GM19043 (cell line): ENCODE data around the gene GALM.
A peak's percentile ranks its signal among the peaks of the same experiment; 100 is the strongest.
"Not testable (repeated sequence)": the region's sequence is repeated elsewhere in the genome, so short reads cannot be mapped to it uniquely, and the experiment has no call there.

Experiments used
- ATAC-seq: cut with Tn5 transposase; IDR thresholded peaks from one replicate; pipeline ENCODE4 v1.9.1; 2021; ENCODE audit warnings: low read depth; ENCODE audit not compliant: unreplicated experiment

GALM gene

DNA sequence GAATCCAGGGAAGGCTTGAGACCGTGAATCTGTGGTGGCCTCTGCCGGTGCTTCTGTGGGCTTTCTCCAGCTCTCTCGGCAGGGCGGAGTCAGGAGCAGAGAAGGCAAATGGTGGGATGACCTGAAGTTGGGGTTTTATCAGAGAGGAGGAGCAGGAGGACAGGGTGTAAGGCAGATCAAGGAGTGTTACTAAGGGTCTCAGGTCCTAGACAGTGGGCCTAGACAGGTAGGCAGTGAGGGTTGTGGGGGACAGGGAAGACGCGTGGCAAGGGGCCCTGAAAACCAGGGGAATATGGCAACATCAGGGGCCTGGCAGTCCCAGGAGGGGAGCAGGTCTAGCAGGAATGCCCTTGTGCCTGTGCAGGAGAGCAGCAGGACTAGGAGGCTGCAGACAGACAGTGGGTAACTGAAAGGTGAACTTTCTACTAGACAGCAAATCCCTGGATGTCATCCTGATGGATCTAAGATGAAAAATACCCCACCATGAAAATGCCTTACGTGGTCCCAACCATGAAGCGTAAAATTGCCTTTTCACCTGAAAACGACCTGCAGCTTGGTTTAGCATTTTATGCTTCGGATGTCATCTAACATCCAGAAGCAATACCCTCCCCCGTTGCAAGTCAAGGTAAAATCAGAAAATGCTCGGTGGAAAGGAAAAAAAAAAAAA, 43.1 kb downstream of the GALM start:
- ATAC-seq, result no peak

DNA sequence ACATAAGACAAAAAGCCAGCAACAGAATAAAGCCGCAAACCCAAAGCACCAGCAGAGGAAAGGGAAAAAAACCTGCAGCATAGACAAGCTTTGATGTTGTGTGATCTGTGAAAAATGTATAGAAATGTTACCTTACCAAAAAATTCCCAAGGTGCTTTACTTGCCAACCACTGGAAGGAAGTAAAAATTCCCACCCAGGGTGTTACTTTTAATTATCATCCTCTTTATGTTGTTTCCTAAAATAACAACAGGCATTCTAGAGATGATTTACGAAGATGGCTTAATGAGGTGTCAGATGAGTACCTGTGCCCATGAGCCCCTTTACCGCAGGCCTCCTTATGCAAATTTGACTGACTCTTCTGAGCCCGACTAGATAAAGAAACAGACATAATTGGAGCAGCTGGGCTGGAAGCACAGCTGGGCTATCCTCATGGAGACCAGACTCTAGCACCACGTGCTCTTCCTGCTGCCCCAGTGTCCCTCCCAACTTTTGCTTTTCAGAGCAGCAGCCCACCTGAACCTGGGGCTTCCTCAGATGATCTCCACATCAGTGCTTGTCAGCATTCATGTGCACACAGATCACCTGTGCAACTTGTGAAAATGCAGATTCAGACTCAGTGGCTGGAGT, 43.8 kb downstream of the GALM start:
- peak; percentile 59 for ATAC-seq

DNA sequence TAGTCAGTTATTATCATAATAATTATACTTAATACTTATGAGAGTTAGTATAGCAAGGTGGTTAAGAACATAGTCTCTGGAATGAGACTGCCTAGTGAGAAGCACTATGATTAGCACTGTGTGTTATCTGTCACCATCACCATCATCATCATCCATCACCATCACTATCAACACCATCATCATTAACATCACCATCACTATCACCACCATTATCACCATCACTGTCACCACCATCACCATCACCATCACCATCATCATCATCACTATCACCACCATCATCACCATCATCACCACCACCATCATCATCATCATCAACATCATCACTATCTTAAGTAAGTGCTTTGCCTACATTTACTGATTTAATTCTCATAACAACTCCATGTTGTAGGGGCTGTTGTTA, 45.6 kb downstream of the GALM start:
- ATAC-seq, result no peak

DNA sequence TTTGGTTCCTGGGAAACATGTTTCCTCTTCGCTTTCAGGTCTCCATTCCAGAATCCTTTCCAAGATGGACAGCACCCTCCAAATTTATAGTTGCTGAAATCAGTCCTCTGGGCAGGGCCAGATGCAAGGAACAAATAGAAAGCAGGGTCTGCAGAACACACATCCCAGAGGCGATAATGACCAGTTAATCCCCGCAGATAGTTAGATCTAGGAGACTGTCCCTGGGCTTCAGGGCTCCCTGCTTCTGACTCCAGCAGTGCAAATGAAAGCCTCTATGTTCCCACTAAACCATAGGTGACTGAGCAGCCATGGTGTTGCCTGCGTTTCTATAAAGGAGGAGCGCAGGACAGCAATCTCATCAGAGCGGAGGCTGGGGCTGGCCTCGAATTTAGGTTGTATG, 46.5 kb downstream of the GALM start:
- no peak for ATAC-seq

DNA sequence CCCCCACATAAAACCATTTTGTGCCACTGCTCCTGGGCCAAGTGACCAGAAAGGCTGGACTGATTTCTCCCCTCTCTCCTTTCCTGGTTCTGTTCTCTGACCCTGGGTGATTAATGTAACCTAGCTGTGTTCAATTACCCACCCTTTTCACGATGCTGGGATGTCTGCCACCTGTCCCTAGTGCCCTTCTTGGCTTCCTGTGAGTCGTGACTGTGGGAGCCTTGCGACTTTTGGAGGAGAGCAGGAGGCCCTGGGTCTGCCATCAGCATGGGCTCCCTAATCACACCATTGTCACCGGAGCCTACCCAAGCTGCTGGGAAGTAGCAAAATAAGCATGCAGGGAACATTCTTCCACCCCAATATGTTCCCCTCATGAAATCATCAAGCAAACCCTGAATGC, 47.0 kb downstream of the GALM start:
- no peak for ATAC-seq

DNA sequence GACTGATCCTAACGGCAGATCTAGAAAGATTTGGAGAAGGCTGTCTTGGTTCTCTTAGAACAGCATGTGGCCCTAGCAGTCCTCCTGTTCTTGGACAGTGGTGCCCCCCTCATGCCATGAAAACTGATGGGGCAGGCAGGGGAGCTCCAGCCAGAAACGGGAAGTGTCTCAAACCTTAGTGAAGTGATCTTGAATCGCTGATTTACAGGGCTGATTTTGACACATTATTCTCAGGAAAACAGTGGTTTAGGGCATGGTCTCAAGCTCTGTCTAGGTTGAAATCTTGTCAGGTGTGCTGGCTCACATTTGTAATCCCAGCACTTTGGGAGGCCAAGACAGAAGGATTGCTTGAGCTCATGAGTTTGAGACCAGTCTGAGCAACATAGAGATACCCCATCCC, 47.4 kb downstream of the GALM start:
- no peak for ATAC-seq

DNA sequence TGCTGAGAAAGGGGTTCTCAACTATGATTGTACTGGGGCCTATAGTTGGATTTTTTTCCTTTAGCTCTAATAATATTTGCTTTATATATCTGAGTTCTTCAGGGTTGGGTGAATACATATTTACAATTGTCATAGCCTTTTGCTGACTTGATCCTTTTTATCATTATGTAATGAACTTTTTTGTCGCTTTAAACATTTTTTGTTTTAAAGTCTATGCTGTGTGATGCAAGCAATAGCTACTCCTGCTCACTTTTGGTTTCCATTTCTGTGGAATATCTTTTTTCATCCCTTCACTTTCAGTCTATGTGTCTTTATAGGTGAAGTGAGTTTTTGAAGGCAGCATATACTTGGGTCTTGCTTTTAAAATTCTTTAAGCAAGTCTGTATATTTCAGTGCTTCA, 49.0 kb downstream of the GALM start:
- ATAC-seq, result not testable (repeated sequence)

DNA sequence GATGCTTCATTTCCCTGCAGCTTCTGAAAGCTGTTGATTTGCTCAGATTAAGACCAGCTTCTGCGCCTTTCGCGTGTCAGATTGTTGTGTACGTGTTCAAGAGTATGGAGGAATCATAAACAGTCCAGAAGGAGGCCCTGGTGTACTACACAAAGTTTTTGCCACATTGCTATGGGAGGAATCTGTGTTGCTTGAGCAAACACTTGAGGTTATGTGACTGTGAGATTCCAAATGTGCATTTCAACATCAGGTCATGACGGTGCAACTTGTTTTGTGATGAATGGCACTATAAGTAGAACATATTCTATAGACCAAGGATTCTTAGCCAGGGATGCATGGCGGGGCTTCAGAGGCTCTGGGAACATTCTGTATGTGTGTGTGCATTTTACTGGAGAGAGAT, 50.3 kb downstream of the GALM start:
- no peak for ATAC-seq

DNA sequence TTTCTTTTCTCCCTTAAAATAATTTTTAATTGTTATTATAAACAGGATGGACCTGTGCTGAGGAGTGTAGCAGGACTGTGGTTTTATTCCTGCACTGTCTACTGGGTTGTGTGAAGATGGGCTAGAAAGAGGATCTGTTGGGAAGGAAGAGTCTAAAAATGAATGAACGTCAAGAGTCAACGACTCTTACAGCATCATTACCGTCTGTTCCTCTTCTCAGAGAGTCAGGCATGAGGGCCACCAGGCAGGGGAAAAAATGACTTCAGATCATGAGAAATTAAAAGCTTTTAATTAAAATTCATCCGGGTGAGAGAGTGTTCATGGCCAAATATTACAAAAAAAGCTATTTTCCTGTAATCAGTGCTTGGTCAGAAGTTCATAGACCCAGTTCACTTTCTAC, 52.7 kb downstream of the GALM start:
- no peak for ATAC-seq

DNA sequence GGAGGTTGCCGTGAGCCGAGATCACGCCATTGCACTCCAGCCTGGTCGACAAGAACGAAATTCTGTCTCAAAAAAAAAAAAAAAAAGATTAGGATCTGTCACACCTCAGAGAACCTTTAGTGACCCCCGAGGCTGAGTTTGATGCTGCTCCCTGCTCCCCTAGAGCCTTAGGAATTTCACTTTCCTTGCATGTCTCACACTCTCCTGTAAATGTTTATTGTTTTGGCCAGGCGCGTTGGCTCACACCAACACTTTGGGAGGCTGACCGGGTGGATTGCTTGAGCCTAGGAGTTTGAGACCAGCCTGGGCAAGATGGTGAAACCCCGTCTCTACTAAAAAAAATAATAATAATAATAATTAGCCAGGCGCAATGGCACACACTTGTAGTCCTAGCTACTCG, 53.8 kb downstream of the GALM start:
- no peak for ATAC-seq

DNA sequence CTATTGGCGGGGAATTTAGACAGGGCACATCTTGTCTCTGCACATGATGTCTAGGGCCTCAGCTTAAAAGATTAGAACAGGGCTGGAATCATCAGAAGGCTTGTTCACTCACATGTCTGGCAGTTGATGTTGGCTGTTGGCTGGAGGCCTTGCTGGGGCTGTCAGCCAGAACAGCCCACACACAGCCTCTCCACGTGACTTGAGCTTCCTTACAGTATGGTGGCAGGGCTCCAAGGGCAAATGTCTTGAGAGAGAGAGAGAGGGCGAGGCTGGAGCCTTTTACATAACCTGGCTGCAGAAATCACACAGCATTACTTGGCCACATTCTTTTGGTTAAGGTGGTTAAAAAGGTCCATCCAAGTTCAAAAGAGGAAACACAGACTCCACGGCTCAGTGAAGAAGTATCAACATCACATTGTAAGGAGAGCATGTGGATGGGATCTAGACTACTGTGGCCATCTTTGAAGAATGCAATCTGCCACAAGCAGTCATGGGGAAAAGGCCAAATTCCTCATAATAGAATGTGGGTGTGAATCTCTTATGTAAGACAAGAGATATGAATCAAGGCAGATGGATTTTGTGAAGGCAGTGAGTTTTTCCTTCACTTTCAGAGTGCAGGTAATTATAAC, 54.8 kb downstream of the GALM start:
- no peak for ATAC-seq

DNA sequence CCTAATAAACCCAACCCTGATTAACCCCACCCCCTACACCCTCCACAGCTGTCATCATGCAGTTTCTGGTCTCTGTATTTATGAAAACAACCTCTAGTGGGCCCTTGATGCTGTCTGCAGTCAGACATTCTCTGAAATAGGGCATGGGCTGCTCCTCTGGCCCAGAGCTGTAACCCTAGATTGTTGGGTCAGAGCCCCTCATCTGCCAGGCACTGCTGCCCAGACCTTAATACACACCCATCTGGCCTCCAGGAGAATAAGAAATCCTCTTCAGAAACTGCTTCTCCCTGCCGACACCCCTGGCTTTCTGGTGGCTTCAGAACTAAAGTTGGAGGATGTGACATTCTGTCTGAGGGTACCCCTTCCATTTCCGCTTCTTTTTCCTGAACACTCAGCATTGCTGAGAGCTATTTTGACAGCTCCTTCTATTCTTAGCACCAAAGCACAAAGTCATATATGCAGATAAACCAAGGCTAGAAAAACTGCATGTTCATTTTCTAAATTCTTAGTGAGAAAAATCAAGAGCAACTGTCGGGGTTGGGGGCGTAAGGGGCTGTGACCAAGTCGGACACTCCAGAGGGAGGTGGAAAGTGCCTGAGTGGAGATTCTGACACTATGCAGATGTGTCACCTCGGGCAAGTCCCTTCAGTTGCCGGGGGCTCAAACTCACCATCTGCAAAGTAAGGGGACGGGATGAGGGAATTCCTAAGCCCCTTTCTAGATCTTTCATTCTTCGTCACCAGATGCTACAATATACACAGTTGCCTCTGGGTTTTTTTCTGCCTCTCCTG, 56.6 kb downstream of the GALM start:
- ATAC-seq, result peak; percentile 36

DNA sequence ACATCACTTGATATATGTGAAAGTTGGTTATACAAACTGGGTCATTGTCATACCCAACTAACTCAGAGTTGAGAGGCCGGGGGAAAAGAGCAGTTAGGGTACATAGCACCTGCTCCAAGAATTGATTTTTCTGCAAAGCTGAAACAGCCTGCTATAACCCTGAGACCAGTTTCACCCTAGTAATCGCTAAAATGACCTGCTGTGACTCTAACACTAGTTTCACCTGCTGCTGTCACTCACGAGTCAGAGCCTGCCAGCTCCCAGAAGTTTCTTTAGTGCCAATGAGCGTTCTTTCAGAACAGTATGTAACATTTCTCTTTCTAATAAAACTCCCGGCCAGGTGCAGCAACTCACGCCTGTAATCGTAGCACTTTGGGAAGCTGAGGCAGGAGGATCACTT, 57.3 kb downstream of the GALM start:
- peak; percentile 48 for ATAC-seq

DNA sequence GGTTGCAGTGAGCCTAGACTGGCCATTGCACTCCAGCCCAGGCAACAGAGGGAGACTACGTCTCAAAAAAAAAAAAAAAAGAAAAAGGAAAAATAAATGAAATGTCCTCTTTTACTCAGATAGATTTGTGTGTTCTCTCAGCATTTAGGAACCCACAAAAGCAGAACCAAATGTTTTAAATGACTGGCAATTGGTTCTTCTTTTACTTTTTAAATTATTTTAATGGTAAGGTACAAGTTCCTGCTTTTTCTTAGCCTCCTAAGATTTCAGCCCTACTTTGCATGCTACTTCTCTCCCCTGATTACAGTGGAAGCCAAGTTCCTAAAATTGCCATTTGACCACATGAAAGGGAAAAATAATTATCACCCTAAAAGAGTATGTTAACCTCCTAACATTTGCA, 61.7 kb downstream of the GALM start:
- ATAC-seq, result no peak

DNA sequence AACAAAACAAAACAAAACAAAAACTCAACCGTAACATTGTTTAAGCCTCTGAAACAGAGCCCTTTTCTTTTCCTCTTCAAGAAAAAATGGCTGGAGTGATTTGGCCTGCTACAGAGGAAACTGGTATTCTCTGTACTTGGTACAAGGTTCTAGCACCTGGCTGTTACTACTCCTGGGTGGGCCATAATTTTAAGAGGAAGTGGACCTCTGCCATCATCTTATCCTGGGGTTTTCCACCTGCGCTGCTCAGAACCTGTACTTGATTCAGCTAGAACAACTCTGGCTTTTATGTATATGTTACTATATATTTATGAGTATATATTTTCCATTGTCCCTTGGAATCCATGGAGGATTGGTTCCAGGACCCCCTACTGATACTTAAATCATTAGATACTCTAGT, 62.8 kb downstream of the GALM start:
- ATAC-seq, result no peak

DNA sequence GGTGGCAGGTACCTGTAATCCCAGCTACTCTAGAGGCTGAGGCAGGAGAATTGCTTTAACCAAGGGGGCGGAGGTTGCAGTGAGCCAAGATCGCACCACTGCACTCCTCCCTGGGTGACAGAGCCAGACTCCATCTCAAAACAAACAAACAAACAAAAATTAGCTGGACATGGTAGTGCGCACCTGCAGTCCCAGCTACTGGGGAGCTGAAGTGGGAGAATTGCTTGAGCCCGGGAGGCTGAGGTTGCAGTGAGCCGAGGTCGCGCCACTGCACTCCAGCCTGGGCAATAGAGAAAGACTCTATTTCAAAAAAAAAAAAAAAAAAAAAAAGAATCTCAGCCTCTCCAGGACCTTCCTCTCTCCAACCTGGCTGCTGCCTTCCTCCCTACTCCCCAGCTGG, 65.2 kb downstream of the GALM start:
- ATAC-seq, result no peak

DNA sequence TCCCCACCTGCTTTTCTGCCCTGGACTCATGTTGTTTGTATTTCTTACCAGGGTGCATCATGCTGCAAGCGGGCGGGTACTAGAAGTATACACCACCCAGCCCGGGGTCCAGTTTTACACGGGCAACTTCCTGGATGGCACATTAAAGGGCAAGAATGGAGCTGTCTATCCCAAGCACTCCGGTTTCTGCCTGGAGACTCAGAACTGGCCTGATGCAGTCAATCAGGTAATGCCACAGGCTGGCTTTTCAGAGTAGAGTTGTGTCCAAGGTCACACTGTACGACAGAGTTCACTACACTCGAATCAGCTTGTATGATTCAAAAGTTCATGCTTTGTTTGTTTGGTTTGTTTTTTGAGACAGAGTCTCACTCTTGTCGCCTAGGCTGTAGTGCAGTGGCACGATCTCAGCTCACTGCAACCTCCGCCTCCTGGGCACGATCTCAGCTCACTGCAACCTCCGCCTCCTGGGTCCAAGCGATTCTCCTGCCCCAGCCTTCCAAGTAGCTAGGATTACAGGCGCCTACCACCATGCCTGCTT, 65.8 kb downstream of the GALM start:
- no peak for ATAC-seq

DNA sequence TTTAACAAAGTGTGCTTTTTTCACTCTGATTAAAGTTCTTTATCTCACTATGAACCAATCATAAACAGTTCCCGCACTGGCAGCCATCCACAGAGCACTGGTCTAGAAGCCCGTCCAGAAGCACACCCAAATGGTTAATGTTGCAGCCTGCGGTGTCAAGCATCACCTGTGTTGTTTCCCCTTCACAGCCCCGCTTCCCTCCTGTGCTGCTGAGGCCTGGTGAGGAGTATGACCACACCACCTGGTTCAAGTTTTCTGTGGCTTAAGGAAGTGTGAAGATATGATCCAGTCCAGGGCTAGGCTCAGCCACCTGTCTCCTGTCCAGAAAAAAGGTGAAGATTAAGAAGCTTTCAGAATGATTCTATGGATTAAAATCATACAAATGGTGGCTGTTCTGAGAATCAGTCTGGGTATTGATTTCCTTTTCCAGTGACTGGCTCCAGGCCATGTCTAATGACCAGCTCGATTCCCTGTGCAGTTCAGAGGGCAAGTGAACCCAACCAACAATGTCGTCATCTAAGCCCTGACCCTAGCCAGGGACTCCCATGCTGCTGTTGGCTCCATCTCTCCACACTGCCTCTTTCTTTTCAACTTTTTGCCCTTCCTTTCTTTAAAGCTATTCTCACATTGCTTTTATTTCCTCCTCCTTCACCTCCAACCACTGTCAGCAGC, 67.5 kb downstream of the GALM start:
- no peak for ATAC-seq

DNA sequence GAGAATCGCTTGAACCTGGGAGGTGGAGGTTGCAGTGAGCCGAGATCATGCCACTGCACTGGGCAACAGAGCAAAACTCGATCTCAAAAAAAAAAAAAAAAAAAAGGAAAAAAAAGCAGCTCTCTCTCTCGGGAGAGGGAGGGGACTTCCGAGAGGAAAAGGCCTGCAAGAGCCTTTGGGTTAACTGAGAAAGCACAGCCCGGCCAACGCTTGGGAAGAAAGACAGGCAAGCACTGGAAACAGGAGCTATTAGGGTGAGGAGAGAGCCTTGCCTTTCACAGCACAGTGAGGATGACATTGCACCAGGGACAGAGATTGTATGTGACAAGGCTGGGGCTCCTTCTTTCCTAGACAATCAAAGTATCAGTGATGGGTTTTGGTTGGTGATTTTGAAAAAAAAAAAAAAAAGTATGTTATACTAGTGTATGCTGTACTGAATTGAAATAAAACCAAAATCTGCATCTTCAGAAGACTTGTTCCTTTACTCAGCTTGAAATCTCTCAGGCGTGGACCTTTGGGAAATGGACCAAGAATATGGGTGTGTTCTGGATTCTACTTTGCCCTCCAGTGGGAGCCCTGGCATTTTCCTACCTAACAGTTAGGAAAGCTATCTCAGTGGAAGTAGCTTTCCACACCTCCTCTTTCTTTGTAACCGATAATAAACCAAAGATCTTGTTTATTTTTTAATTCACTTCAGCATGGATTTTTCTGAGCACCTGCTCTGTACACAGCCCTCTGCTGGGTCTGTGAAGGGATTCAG, 68.6 kb downstream of the GALM start:
- ATAC-seq, result no peak

DNA sequence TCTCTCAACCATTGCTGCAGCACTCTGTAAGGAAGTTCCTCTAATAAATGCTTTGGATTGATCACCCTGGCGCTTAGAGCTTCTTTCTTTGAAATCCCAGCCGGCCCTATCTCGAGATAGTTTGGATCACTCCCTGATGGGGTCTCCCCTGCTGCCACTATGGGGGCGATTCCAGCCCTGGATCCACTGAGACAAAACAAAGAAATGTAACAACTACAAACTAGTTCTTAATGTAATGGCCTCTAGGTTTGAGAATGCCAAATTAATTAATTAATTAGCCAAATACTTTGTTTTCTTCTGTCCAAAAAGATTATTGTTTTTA, 70.0 kb downstream of the GALM start:
- ATAC-seq, result no peak
